SHP77 (cell line): ENCODE results near the gene CPEB1.

Experiments
- DNase-seq, 2 experiments: peaks; one replicate each; lab custom pipeline; 2025; lab: John Stamatoyannopoulos, UW

CPEB1 gene

DNA sequence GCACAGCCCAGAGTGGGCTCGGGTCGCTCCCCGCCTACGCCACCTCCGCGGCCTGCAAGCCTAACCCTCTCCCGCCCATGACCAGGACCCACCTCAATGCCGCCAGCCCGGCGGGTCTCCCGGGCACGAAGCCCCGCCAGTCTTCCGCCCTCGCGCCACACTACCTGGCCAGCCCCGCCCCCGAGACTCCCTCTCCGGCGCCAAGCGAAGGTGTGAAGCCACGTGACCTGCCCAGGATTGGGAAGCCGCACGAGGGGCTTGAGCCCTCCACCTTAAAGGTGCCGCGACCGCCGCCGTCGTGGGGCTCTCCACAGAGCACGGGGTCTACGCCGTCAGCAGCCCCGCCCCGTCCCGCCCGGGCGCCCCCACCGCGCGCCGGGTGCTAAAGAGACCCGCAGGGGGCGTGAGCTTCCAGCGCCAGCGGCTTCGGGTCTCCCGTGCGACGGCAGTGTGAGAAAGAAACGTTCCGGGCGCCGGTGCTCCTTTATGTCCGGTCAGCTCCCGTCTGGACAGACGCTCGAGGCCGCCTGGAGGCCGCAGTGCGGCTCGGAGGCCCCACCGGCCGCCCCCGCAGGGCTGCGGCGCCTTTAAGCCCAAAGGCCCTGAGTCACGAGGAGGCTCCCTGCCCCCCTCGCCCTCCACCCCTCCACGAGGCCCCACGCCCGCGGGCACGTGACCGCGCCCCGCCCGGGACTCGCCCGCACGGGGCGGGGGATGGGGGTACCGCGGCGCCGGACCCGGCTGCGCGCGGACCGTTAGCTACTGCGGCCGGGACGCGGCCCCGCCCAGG, at the start of gene CPEB1:
TSS of gene CPEB1 (minus strand) at position 319 of the 790 bp plus-strand sequence. CDS start 18,904 bp downstream, outside the sequence.
- no peak for DNase-seq

DNA sequence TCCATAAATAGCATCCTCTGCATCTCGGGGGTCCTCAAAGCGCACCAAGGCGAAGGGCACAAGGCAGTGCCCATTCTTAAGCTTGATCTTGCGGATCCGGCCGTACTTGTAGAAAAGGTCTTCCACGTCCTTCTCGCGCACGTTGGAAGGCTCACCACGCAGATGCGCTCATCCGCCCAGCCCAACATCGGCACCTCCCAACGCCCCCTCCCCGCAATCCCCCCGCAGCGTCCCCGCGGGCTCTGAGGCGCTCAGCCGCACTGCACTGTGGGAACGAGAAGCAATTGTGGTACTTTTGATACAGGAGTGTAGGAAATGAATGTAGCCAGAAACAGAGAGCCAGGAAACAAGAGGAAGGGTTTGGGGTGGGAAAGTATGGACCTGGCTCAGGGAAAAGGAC, 45.0 kb upstream of the CPEB1 start:
- no peak for DNase-seq

DNA sequence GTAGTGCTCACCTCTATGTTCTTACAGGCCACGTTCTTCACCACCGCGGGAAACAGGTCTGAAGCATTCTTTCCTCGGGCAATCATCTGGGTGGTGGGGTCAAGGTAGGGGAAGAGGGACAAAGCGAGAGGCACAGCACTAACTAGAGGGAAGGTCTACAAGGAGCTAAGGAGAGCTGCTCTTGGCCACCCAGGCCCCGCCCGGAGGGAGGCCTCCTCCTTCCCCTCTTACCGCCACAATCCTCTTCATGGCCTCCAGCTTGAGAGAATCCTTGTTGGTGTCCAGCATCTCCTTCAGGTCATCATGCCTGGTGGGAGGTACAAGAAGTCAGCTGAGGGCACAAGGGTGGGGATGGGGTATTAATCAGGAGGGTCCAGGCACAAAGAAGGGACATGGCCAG, 42.0 kb upstream of the CPEB1 start:
- DNase-seq, result no peak

DNA sequence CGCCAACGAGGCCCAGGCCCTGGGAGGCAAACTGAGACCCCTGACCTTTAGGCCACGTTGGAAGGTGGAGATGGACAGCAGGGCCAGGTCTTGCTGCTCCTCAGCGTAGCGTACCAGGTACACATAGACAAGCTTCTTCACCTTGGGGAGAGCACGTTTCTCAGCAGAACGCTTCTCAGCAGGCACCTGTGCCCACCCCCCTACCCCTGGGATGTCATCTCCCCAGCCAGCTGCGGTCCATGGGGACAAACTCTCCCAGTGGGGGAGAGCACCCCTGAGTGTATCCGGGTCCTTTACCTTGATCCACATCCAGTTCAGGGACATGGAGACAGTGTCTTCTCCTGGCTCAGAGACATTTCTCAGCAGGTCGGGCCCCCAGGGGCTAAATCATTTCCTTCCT, 41.5 kb upstream of the CPEB1 start:
- DNase-seq, result no peak

DNA sequence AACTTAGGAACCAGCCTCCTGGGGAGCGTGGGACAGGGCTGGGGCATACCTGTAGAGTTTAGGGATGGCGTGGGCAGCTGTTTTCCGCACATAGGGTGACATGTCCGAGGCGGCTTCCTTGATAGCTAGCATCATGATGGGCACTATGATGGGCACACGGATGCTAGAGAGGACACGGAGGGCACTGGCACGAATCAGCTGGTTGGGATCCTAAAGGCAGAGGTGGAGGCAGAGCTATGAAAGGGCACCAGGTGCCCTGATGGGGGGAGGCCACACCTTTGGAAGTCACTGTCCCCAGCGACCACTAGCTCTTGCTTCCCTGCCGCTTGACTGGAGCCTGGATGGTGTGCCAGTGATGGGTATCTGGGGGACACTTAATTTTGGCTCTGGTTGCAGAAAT, 34.2 kb upstream of the CPEB1 start:
- no peak for DNase-seq

DNA sequence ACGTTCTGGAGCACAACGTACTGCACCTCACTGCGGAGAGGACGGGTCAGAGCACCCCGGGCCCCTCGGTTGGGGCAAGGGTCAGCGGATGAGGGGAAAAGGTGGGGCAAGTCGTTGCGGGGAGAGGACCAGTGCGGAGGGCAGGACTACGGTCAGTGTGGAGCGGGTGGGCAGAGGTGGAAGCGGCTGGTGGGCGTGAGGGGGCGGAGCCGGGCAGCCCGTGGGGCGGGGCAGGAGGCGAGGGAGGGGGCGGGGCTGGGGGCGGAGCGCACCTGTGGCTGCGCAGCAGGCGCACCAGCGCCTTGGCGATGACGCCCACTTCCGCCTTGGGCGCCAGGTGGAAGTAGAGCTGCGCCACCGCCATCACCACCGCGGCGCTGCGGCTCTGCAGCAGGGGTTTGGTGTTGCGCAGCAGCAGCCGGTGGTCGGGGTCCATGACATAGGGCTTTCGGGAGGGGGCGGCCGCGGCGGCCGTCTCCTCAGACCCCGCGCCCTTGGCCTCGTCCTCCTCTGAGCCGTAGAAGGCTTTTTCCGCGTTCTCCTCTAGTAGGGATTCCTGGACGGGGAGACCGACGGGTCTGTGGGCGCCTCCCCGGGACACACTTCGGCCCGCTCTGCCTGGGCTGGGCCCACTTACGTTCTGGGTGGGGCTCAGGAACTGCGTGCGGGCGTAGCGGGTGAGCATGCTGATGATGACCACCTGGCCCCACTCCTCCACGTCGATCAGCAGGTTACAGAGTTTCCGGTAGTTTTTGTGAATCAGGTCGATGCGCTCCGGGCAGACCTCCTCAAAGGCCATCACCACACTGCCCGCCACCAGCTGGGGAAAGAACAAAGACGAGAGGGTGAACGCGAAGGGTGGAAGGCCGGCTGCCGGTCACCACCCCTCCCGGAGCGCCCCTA, 33.3 kb upstream of the CPEB1 start:
- no peak for DNase-seq

DNA sequence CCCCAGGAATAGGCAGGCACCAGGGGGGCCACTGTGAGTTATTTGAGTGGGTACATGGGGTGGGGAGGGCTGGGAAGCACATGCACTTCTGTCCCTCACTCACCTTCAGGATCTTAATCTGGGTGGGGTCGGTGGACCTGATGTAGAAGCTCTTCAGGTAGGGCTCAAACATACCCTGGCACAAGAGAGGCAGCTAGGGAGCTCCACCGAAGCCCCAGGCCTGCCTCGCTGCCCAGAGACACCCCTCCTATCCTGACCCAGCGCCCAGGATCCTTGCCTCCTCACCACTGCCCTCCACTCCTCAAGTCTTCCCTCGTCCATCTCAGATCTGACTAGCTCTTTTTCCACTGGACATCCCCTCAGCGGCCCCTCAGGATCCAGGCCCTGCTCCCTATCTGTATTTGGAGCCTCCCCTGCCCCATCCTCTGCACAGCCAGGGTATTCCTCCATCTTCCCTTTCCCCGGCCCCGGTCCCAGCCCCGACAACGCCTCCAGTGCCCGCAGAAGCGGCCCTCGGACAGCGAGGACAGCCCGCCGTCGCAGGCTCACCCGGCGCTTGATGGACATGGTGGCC, 32.5 kb upstream of the CPEB1 start:
- no peak for DNase-seq

DNA sequence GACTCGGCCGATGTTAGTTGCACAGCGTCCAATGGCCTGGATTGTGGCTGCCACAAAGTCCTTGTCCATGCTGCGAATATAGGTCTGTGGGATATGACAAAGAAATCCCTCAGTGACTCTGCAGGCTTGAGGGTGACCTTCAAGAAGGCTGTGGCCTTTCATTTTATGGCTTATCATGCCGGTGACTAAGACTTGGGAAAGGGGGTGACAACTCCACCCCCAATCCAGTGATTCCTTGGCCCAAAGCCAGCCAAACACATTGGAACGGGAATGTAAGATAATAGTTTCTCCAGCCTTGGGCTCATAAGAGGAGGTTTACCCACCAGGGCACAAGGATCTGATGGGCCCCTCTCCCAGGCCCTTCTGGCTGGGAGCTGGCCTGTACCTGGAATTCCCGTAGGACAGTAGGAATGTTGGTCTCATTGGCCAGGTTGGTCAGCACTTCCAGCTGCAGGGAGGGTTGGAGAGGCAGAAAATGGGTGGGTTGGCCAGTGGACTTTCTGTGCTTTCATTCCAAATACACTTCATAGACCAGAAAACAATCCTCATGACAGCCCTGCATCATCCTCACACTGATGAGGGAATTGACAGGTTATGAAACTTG, 30.7 kb upstream of the CPEB1 start:
- DNase-seq, result no peak

DNA sequence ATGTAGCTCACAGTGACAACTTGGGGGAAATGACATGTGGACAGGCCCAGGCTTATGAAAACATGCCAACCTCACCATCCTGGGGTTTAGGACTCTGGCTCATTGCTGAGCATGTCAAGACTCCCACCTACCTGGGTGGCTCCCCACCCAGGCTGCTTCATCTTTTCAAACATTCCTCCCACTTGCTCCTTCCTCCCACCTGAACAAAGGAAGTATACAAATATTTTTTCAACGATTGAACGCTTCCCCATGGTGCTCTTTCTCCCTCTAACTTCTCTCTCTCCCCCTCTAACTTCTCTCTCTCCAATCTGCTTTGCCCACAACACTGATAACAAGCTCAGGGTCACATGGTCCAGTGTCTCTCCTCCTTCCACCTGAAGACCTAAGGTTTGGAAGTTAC, 27.7 kb upstream of the CPEB1 start:
- DNase-seq, result no peak

DNA sequence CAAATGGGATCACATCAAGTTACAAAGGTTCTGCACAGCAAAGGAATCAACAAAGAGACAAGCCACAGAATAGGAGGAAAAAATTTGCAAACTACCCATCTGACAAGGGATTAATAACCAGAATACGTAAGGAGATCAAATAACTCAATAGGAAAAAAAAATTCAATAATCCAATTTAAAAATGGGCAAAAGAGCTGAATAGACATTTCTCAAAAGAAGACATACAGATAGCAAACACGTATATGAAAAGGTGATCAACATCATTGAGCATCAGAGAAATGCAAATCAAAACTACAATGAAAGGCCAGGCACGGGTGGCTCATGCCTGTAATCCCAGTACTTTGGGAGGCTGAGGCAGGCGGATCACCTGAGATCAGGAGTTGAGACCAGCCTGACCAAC, 23.5 kb upstream of the CPEB1 start:
- no peak for DNase-seq

DNA sequence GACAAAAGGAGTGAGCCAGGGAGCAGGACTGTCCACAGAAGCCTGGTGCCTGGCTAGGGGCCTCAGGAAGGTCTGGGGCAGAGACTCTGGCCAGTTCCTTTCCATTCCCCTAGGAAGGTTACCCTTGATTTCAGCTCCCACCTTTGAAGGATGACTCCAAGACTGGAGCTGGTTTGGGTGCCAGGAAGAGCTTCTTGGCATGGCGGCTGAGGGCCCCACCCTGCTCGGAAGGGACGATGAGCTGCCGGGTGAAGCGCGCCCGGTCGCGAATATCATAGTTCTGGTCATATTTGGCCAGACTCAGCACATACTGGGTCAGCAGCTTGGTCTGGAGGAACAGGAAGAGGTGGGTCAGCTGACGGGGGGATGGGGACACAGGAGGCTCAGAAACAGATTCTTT, 19.4 kb upstream of the CPEB1 start:
- no peak for DNase-seq

DNA sequence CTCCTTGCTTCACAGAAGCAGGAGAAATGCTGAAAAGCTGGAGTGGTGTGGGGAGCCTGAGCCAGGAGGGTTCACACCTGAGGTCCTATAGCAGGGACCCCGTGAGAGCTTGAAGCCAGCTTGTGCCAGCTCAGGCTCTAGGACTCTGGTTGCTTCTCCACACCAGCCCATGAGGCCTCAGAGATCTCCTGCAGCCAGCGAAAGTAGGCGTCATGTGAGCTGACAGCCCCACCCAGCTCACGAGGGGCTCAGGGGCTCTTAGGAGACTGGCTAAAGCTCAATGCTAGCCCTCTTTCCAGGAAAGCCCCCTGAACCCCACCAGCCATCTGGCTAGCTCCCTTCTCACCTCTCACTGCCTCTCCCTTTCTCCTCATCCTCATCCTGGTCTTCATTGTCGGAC, 16.9 kb upstream of the CPEB1 start:
- no peak for DNase-seq

DNA sequence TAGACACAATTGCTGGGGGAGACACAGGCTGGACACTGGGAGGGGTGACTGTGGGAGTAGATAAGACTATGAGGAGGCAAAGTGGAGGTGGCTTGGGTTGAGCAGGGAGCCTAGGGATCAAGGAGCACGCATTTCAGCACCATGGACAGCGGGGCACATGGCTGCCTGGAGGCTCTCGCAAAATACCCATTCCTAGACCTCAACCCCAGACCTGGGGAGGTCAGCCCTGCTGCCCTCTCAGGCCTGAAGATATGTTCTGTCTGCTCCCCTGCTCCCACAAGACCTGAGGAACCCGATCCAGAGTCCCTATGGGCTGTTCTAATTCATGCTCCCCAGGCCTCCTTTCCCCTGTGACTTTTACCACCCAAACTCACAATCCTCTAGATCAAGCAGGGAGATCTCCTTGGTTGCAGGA, 16.0 kb upstream of the CPEB1 start:
- DNase-seq, result no peak

DNA sequence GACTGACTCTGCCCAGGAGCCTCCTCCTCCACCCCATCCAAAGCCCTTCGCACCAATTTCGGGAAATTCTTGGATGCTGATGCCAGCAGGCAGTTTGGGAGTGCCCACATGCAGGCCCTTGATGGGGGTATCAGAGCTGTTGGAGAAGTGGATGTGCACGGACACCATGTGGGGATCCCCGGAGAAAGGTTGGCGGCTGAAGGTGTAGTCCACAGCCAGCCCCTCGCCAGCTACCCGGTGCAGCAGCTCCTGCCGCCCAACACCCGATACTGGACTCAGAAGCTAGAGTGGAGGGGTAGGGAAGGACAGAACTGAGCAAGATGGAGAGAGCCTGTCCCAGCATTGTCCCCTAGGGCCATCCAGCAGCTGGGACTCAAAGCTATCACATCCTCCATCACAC, 15.5 kb upstream of the CPEB1 start:
- DNase-seq, result no peak

DNA sequence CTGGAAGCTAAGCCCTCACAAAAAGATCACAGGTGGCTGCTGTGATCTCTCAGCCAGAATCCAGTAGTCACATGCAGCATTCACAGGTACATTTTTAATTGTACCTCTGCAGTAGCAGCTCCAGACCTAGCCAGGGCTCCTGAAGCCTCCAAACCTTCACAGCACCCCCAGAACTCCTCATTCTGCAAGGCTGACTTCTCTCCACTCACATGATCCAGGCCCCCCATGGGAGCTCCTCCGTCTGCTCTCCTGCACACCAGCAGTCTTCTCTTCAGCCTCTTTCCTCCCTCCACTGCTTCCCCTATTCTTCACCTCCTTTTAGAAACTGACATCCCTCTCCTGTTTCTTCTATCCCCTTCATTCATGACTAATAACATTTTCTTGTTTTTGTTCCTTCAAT, 13.2 kb upstream of the CPEB1 start:
- DNase-seq, result no peak

DNA sequence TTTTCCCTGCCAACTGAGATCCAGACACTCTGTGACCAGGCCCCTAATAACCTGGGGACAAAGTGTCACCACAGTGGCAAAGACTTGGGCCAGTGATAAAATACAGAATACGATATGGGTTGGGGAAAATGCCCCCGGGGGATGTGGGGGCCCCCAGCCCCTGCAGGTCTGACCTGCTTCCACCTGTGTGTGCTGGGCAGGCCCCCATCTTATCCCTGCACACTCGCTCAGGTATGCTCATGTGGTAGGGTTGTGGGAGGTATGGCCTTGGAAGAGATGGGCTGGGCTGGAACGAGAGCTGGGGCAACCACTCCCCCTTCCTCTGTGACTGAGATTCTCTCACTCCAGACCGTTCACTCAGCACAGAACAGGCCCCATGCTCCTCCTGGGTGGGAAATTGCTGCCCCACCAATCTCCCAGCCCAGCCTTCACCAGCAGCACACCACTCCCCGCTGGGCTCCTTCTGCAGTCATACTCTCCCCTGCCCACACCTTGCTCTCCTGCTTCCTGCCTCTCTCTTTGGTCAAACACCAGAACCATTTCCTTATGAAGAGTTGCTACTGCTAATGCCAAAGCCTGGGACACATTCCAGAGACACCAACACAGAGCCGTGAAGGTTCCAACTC, 9.6 kb upstream of the CPEB1 start:
- no peak for DNase-seq

DNA sequence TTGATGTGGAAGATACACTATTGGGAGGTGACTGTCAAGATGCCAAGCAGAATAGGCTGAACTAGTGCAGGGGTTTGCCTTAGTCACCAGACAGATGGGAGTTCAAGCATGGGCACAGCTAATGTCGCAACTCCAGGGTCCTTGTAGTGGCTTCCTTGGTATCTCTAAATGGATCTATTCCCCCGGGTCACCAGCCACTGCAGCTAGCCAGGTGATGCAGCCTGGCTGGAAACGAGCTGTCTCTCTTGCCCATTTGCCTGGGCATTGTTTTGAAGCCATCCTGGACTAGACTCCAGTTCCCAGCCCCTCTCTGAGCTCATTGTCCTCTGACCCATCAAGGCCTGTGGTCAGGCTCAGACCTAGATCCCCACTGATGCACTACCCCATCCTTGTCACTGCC, 8.4 kb upstream of the CPEB1 start:
- DNase-seq, result no peak

DNA sequence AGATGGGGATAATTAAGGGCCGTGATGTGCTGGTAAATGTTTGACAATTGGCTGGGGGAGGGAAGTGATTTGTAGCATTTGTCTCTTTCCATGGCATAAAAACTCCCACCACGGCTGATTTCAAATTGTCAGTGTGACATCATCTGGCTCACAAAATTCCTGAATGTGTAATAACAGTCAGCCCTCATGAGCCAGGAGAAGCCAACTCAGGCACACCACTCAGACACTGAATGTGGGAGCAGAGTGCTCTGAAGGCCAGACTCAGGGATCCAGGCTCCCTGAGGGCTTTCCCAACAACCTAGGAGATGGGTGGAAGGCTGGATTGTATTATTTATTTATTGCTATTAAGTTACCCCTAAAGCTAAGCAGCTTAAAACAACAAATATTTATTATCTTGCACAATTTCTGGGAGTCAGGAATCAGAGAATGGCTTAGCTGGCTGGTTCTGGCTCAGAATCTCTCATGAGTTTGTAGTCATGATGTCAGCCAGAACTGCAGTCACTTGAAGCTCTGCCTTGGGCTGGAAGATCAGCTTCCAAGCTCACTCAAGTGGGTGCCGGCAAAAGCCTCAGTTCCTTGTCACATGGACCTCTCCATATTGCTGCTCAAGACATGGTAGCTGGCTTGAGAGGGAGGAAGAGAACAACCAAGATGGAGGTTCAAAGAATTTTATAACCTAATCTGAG, 6.5 kb upstream of the CPEB1 start:
- DNase-seq, result no peak

DNA sequence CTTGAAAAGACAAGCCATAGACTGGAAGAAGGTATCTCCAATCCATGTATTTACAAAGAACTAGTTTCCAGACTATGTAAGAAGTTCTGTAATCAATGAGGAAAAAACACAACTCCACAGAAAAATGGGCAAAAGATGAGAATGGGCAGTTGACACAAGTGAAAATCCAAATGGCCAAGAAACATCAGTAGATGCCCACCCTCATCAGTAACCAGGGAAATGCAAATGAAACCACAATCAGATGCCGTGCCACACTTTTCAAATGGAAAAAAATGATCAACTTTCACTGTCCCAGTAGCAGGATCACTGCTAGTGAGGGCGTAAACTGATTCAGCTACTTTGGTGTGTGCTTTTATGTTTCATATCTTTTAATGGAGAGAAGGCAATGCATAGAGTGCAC, 4.5 kb upstream of the CPEB1 start:
- DNase-seq, result no peak

DNA sequence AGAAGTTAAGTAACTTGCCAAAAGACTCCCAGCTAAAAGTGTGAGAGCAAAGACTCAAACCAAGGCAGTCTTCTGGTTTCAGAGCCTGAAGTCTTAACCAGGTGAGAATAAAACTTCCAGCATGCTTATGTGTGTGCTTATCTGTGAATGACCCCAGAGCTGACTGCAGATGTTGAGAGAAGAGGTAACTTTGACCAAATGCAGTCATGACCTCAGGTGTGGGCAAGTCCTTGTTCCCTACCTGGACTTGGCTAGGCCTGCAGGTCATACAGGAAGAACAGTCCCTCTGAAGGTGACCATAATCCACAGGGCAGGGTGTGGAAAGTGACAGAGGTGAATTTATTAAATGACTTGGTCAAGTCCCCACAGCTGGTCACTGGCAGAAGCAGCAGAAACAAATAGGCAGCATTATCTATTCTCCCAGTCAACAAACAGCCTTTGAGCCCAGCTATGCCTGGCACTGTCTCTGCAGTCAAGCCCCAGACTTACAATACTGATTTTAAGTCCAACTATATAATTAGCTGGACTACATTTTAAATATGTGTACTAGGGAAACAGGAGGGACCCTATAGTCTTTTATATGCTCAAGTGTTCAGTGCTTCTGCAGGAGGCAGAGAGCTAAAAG, 3.0 kb upstream of the CPEB1 start:
- DNase-seq, result no peak
